ENCODE results near the gene CABYR.

Gene CABYR

DNA sequence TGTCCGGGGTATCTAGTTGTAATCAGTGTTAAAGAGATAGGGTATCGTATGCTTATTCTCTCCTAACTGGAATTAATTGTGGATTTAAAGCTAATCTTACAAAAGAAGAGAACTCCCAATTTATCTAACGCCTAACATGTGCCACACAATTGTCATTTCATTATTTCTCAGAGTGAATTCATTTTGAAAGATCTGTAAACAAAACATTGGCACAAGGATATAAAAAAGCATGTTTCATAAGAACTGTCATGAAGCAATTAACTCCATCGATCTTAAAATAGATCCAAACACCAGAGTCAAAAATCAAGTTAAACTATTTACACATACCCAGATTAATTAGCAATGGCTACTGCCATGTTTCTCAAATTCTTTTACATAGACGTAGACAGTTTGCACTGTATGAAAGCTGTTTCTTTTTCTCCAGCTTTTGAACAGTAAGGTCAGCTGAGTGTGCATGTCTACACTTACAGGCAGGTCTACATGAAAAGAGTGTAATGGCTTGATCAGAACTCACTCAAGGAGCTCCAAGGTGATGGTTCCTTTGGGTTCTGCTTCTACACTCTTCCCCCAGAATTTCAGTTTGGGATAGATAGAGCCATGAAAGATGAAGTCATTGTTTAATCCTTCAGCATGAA lies 38.8 kb downstream of the CABYR start:
- no peaks in the 10 kb centered on the region for H3K9me3 Mint-ChIP-seq
- peaks cover 4% of the 10 kb centered on the region for H3K4me1 Mint-ChIP-seq
- H3K27ac Mint-ChIP-seq: no peak overlapping the region
- H3K27me3 Mint-ChIP-seq (ENCODE audit: low read depth, poor library complexity): no peaks in the 10 kb centered on the region
- peaks cover 39% of the 10 kb centered on the region for H3K36me3 Mint-ChIP-seq (ENCODE audit: low read depth)
- no peak for DNase-seq
- TF ChIP-seq, protein P1, sequence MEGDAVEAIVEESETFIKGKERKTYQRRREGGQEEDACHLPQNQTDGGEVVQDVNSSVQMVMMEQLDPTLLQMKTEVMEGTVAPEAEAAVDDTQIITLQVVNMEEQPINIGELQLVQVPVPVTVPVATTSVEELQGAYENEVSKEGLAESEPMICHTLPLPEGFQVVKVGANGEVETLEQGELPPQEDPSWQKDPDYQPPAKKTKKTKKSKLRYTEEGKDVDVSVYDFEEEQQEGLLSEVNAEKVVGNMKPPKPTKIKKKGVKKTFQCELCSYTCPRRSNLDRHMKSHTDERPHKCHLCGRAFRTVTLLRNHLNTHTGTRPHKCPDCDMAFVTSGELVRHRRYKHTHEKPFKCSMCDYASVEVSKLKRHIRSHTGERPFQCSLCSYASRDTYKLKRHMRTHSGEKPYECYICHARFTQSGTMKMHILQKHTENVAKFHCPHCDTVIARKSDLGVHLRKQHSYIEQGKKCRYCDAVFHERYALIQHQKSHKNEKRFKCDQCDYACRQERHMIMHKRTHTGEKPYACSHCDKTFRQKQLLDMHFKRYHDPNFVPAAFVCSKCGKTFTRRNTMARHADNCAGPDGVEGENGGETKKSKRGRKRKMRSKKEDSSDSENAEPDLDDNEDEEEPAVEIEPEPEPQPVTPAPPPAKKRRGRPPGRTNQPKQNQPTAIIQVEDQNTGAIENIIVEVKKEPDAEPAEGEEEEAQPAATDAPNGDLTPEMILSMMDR (IDR thresholded peaks at IDR 0.05): no peak
- no peak overlapping the region for H3K4me3 Mint-ChIP-seq

DNA sequence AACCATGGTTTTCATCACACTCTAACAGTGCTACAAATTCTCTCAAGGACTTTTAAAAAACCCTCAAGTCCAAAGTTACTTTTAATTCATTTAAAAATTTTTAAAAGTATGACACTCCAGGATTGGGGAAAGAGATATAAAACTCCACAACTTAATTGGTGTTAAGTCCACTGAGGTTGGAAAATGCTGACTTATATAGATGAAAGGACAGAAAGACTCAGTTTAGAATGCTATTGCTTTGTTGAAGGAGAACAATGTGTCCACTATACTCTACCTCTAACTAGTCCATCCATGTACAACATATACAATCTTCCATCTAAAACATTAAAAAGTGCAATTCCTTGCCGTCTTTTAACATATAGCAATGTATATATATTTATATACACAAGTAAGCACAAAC lies 41.2 kb downstream of the CABYR start:
- Mint-ChIP-seq H3K36me3 (ENCODE audit: low read depth) (peaks cover 37% of the 10 kb centered on the region), H3K9me3 (no peaks in the 10 kb centered on the region), H3K4me3 (no peak overlapping the region), H3K27me3 (ENCODE audit: low read depth, poor library complexity) (no peaks in the 10 kb centered on the region), H3K4me1 (peaks cover 4% of the 10 kb centered on the region), H3K27ac (no peak overlapping the region)
- TF ChIP-seq, protein P1 (IDR thresholded peaks at IDR 0.05): no peak
- DNase-seq: no peak

- Mint-ChIP-seq H3K27me3 (ENCODE audit: low read depth, poor library complexity) (no peaks in the 10 kb centered on the region), H3K27ac (peak overlapping the region; percentile 64), H3K36me3 (ENCODE audit: low read depth) (peaks cover 27% of the 10 kb centered on the region), H3K9me3 (no peaks in the 10 kb centered on the region), H3K4me1 (peaks cover 4% of the 10 kb centered on the region), H3K4me3 (no peak overlapping the region)
- TF ChIP-seq, protein P1 (IDR thresholded peaks at IDR 0.05): no peak
- DNase-seq: no peak
Observed at GRCh38 chr18:24181806-24182205, 42.9 kb downstream of the CABYR start.

- no peaks in the 10 kb centered on the region for H3K9me3 Mint-ChIP-seq
- DNase-seq: no peak
- H3K4me3 Mint-ChIP-seq: no peak overlapping the region
- TF ChIP-seq, protein P1 (IDR thresholded peaks at IDR 0.05): no peak
- H3K4me1 Mint-ChIP-seq: peaks cover 16% of the 10 kb centered on the region
- H3K27me3 Mint-ChIP-seq (ENCODE audit: low read depth, poor library complexity): no peaks in the 10 kb centered on the region
- H3K36me3 Mint-ChIP-seq (ENCODE audit: low read depth): peaks cover 15% of the 10 kb centered on the region
- no peak overlapping the region for H3K27ac Mint-ChIP-seq
Observed at GRCh38 chr18:24185805-24186204, 46.9 kb downstream of the CABYR start.

DNA sequence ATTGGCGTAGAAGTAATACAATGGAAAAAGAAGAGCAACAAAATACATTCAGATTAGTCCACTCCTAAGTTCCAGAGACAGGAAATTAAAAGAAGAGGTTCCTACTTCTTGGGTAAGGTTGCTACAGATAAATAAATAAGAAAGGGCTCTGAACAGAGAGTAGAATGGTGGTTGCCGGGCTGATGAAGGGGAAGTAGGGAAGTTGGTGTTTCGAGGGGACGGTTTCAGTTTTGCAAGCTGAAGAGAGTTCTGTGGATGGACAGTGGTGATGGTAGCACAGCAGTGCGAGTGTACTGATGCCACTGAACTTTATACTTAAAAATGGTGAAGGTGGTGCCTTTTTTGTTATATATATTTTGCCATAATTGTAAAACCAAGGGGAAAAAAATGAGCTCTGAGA lies 48.2 kb downstream of the CABYR start:
- H3K9me3 Mint-ChIP-seq: no peaks in the 10 kb centered on the region
- H3K36me3 Mint-ChIP-seq (ENCODE audit: low read depth): peaks cover 11% of the 10 kb centered on the region
- no peak overlapping the region for H3K27ac Mint-ChIP-seq
- TF ChIP-seq, protein P1 (IDR thresholded peaks at IDR 0.05): no peak
- no peaks in the 10 kb centered on the region for H3K27me3 Mint-ChIP-seq (ENCODE audit: low read depth, poor library complexity)
- H3K4me3 Mint-ChIP-seq: no peak overlapping the region
- H3K4me1 Mint-ChIP-seq: peaks cover 11% of the 10 kb centered on the region
- no peak for DNase-seq

GRCh38 chr18:24187689-24188088 lies 48.8 kb downstream of the CABYR start:
- TF ChIP-seq, protein P1 (IDR thresholded peaks at IDR 0.05): no peak
- Mint-ChIP-seq H3K36me3 (ENCODE audit: low read depth) (peaks cover 11% of the 10 kb centered on the region), H3K4me3 (no peak overlapping the region), H3K4me1 (peaks cover 11% of the 10 kb centered on the region), H3K27me3 (ENCODE audit: low read depth, poor library complexity) (no peaks in the 10 kb centered on the region), H3K9me3 (no peaks in the 10 kb centered on the region), H3K27ac (peak overlapping the region; percentile 77)
- no peak for DNase-seq
